DMS53 treated with DMSO at 0.1 percent for 48 hours (cell line): ENCODE results near the gene SHLD2.
A peak's percentile ranks its signal among the peaks of the same experiment; 100 is the strongest.
"Not testable (repeated sequence)": the region's sequence is repeated elsewhere in the genome, so short reads cannot be mapped to it uniquely, and the experiment has no call there.

Source experiments
- DNase-seq: peaks from one replicate; lab custom pipeline; 2025; ENCODE audit not compliant: unreplicated experiment; lab: John Stamatoyannopoulos, UW

Gene SHLD2, protein sequence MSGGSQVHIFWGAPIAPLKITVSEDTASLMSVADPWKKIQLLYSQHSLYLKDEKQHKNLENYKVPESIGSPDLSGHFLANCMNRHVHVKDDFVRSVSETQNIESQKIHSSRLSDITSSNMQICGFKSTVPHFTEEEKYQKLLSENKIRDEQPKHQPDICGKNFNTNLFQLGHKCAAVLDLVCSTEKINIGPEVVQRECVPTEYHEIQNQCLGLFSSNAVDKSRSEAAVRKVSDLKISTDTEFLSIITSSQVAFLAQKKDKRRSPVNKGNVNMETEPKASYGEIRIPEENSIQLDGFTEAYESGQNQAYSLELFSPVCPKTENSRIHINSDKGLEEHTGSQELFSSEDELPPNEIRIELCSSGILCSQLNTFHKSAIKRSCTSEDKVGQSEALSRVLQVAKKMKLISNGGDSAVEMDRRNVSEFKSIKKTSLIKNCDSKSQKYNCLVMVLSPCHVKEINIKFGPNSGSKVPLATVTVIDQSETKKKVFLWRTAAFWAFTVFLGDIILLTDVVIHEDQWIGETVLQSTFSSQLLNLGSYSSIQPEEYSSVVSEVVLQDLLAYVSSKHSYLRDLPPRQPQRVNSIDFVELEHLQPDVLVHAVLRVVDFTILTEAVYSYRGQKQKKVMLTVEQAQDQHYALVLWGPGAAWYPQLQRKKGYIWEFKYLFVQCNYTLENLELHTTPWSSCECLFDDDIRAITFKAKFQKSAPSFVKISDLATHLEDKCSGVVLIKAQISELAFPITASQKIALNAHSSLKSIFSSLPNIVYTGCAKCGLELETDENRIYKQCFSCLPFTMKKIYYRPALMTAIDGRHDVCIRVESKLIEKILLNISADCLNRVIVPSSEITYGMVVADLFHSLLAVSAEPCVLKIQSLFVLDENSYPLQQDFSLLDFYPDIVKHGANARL

DNA sequence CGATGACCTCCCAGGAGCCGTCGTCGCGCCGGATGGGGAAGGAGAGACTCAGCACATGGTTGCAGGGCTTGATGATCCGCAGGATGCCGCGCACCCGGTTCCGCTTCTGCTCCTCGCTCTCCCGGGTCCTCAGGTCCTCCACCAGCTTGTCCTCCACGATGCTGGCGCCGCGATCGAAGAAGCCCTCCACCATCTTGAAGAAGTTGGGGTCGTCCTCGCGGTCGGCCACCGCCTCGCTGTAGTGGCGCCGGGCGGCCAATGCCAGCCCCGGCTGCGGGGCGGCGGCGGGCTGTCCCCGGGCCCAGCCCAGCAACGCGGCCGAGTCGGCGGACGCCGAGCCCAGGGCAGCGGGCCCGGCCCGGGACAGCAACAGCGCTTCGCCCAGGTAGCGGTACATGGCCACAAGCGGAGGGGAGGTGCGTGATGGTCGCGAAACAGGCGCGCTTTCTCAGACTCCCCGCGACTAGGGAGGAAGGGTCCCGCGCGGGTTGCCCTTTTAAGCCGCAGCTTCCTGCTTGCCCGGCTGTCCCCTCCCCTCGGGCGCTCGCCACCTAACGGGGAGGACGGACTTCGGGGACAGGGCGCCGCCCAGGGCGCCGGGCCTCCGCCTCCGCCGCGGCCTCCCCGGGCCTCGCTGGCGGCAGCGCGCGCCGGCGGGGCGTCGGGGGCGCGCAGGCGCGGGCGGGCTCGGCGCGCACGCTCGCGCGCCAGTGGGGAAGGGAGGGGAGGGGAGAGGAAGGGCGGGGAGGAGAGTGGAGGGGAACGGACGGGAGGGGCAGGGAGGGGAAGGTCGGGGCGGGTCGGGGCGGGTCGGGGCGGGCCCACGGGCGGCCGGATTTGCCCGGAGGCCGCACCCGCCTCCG is at the start of gene SHLD2, which contains the start of gene GLUD1:
Gene SHLD2 (plus strand): TSS at position 834 of the 863 bp plus-strand sequence. CDS start 56,149 bp downstream, outside the sequence.
Gene GLUD1 (minus strand): TSS at position 471 of the 863 bp plus-strand sequence. CDS start 74 bp downstream, at position 397.
- peak; percentile 89 for DNase-seq

DNA sequence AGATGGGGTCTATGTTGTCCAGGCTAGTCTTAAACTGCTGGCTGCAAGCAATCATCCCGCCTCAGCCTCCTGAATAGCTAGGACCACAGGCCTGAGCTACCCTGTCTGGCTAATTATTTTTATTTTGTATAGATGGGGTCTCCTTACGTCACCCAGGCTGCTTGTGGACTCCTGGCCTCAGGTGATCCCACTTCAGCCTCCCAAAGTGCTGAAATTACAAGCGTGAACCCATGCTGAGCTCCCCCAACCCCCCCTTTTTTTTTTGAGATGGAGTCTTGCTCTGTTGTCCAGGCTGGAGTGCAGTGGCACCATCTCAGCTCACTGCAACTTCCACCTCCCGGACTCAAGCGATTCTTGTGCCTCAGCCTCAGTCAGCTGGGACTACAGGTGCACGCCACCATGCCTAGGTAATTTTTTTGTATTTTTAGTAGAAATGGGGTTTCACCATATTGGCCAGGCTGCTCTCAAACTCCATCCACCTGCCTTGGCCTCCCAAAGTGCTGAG is 49.5 kb upstream of the SHLD2 start:
- DNase-seq = no peak

DNA sequence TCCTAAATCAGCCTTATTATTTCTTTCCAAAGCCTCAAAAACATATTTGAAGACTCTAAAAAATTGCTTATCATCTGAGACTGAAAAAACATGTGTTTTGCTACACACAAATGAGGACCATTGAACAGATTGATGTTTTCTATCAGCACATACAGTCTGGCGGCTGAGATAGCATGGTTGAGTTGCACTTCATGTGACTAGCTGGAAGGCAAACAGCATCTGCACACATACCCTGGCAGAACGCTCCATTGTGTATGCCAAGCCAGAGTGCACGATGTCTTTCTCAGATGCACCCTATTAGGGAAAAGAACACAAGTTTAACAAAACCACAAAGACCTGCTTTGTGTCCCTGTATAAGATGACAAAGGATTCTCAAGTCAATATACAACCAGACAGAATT is 41.9 kb upstream of the SHLD2 start:
- DNase-seq = no peak

DNA sequence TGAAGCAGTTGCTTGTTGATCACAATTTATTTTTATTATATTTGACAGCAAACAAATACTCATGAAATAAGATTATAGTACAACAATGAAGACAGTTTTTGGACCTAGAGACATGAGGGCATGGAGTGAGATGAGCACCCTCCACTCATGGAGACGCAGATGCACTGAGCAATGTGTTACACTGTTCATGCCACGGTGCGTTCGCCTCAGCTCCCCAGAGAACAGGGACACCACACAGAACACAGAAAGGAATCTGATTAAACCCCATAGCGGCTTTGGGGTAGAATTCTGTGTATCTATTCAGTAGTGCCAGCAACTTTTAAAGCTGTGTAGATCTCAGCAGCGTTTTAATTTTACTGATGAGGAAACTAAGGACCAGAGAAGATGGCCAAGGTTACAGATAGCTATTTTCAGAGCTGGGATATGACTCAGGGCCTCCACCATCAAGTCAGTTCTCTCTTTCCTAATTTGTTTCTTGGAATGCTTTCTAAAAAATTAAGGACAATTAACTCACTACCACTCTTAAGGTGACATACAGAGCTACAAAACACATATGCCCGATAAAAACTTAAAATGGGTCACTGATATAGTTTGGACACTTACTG is 41.3 kb upstream of the SHLD2 start:
- DNase-seq = no peak

DNA sequence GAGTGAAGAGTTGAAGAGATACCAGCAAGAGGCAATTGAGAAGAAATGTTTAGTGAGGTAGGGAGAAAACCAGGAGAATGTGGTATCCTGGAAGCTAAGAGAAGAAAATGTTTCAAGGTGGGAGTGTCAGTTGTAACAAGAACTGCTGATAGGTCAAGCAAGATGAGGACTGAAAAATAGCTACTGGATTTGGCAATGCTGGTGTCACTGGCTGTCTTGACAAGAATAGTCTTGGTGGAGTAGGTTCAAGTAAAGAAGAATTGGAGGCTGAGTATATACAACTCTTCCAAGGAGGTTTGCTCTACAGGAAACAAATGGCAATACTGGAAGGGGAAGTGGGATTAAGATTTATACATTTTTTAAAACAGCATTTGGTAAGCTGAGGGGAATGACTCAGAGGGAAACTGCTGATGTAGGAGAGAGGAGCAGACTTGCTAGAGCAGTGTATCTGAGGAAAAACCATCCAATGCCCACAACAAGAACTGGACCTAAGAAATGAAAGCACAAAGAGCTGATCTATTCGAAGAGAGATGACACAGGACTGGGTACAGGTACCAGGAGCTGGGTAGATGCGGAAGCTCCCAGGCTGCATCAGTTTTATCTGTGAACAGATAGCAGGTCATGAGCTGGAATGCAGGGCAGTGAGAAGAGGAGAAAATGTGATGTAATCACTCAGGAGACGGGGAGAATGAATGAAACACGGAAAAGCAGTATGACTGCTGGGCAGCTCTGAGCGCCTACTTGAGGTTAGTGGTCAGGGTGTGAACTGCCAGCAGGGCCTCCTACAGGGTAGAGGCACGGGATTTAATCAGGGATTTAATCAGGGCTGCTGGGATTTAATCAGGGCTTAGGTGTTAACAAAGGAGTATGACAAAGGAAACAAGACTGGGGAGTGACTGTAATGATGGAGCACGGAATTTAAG is 40.4 kb upstream of the SHLD2 start:
- DNase-seq = no peak

DNA sequence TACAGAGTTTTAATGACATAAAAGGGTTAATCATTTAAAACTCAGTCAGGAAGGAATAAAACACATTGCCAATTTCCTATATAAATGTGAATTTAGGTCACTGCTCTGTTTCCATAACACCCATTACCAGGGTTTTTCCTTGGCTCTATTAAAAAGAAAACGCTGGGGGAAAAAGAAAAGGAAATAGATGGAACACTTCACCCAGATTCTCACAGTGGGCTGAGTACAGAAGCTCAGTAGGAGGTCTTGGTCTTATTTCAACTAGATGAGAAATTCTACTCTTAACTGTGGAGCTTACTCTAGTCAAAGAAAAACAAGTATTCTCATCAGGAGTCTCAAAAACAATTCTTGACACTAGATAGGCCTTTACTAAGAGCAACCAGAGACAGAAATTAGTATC is 36.8 kb upstream of the SHLD2 start:
- no peak for DNase-seq

DNA sequence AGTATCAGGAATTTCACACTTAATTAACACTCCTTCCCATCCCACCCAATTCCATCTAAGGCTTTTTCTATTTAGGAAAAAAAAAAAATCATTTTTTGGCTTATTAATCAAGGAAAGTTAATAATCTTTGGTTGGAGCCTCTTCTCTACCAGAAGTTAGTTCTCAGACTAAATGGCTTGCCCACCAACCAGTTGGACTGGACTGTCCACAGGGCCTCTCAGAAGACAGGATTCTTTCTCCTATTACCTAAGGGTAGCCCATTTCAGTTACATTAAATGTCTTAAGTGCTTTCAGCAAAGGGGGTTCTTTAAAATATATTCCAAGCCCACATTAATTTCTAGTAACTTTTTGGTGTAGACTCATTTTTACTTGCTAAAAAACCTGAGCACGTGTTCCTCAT is 35.6 kb upstream of the SHLD2 start:
- DNase-seq = no peak

DNA sequence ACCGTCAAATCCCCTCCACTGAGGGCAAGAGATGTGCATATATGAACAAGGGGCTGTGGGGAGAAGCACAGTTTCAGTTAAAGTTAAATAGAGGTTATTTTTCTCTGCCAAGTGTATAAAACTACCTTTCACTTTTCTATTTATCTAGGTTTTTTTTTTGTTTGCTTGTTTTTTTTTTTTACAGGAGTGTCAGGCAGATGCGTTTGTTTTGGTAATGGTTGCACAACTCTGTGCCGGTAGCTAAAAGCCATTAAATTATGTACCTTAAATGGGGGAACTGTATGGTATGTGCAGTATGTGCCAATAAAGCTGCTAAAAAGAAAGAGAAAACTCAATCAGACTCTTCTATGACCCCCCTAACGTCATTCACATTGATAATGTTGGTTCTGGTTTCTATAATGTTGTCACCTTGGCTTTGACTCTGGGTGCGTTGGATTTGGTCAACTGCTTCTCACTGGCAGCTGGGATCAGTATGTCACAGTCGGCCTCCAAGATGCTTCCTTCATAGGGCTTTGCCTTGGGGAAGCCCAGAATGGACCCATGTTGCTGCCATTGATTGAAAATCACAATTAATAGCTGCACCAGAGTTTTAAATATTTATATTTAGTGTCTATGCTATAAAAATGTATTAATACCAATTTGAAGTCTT is 34.6 kb upstream of the SHLD2 start:
- no peak for DNase-seq

DNA sequence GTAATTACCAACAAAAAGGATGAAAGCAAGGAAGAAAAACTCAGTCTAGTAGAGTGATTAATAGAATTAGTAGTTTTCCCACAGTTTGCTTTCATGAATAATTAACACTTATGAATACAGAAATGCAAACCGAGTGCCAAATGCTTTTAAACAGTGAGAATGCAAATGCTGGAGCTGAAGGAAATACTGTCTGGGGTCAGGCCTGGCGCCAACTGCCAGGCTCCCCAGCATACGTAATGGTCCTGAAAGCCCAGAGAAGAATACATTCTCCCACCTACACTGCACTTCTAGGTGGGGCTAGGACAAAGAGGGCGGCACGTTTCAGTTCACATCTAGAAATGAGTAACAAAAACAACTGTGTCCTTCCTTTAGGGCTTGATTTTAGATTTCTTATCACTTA is 30.4 kb upstream of the SHLD2 start:
- no peak for DNase-seq

DNA sequence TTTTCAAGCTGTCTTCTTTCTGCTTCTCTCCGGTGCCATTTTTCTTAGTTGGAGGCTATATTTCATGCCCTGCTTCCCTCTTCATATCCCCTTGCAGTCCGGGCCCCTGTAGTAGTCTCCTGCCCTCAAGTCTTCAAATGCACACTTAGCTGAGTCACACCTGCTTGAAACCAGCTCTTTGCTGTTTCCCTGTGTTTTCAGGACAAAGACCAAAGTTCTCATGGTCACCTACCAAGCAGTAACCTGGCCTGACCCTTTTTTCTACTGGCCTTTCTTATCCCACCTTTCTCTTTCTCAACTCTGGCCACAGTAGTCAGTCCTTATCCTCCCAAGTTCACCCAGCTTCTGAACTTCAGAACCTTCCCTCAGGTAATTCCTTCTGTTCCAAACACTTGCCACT is 28.8 kb upstream of the SHLD2 start:
- DNase-seq = no peak

DNA sequence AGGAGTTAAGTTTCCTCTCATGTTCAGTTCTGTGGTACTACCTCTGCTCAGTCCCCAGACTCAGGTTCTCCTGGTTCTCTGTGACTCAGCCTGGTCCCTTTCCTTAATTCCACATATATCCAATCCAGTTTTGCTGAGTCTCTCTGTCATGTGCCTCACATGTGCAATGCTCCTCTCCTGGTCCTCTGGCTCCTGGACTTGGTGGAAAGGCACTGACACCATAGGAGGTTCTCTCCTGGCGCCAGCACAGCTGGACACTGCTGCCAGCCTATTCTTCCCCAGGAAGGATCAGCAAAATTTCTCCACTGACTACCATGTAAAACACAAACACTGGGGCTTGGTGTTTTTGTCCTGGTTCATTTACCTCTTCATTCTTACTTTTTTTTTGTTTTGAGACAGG is 28.1 kb upstream of the SHLD2 start:
- no peak for DNase-seq

DNA sequence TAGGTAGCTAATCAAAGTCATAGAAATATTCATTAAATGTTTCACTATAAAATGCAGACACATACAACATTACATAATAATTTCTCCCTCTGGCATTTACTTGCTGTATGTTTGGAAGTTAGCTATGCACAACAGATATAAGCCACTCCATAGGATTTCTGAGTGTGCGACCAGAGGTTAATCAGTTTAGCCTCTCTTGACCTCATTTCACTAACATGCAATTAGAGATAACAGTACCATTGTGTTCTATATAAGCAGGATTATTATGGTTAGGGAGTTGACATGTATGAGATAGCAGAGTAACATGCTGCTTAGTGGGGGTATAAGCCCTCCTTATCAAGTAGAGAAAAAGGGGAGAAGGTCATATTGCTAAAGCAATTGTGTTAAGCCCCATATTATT is 26.7 kb upstream of the SHLD2 start:
- no peak for DNase-seq

DNA sequence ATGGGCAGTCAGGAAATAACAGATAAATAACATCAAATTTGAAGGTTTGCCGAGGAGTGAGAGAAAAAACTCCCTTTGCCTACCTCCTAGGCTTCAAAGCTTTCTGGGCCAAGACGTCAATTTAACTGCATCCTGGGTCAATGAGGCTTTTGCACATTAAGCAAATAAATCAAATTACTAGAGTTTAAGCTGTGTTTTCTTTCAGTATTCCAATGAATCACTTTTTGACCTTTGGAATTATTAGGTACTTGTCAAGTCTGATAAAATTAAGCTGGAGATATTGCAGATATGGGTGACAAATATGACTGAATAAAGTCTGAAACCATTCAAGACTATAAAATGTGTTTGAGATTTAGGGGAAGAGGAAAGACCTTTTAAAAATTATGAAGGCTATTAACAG is 22.6 kb upstream of the SHLD2 start:
- DNase-seq = no peak

DNA sequence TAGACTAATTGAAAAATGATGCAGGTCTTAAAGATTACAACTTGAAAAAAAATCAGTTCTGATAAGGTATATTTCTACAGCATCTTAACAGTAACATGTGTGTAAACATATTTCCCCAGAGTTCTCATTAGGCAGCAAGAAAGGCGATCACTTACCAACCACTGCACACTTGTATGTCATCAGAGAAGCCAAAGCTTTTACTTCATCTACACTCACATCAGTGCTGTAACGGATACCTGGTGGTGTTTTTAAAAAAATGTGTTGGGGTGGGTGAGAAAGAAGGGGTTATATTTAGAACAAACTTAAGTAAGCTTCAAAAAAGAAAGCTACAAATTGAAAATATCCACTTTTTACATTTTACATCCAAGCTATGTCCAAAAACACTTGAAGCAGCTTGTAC is 18.6 kb upstream of the SHLD2 start:
- not testable (repeated sequence) for DNase-seq

DNA sequence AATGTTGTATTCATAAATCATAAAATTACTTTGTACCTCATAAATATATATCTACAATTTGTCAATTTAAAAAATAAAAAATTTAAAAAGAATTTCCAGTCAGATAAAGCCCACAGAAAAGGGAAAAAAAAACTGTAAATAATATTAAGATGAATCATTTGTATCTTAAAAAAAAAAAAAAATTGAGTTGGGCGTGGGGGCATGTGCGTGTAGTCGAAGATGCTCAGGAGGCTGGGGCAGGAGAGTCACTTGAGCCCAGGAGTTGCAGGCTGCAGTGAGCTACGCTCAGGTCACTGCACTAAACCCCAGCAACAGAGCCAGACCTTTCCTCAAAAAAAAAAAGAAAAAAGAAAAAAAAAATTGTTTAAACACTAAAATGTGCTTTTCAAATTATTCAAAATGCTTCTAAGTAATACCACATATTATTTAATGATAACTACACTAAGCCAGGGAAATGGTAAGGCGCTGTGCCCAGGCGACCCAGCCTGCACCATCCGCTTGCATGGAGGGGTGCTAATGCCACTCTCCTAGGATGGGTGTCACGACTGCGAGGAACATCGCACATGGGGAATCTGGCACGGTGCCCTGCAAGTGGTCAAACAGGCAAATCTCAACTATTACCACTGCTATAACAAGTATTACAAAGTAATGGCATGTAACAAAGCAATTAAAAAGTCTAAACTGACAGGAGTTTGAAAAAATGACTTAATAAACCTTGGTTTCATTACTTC is 15.7 kb upstream of the SHLD2 start:
- DNase-seq = no peak

DNA sequence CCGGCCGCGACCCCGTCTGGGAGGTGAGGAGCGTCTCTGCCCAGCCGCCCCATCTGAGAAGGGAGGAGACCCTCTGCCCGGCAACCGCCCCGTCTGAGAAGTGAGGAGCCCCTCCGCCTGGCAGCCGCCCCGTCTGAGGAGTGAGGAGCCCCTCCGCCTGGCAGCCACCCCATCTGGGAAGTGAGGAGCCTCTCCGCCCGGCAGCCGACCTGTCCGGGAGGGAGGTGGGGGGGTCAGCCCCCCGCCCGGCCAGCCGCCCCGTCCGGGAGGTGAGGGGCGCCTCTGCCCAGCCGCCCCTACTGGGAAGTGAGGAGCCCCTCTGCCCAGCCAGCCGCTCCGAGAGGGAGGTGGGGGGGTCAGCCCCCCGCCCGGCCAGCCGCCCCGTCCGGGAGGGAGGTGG is 14.4 kb upstream of the SHLD2 start:
- DNase-seq = not testable (repeated sequence)

DNA sequence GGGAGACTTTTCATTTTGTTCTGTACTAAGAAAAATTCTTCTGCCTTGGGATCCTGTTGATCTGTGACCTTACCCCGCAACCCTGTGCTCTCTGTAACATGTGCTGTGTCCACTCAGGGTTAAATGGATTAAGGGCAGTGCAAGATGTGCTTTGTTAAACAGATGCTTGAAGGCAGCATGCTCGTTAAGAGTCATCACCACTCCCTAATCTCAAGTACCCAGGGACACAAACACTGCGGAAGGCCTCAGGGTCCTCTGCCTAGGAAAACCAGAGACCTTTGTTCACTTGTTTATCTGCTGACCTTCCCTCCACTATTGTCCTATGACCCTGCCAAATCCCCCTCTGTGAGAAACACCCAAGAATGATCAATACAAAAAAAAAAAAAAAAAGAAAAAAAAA is 13.4 kb upstream of the SHLD2 start:
- not testable (repeated sequence) for DNase-seq

DNA sequence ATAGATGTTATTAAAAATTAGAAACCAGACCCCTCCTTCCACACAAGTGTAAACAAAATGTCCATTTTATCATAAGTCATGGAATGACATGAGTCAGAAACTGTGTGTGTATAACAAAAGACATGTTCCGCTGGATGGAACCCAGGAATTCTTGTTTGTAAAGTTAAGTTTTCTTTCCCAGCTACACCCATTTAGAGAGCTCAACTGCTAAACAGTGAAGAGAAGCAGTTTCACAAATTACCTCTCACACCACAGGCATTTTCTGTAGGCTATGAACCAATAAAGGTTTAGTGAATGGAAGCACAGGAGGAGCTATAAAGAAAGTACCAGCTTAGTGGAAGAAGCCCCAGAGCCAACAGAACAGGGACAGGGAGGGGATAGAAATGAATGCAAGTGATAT is 12.8 kb upstream of the SHLD2 start:
- not testable (repeated sequence) for DNase-seq
